Measurements from ENCODE around the gene RPN2. TPM values are rescaled to one million over a fixed set of nuclear protein-coding genes. Genes with fewer than 3 reads are reported as not detected.

The RPN2 gene
- total and polyA plus RNA-seq, 9 of the 15 experiments (the other 6 are each of a cell fraction or from before 2014, with no cell fraction given), result 168 to 548 (median 325) TPM

GRCh38 chr20:37192137-37192854 lies 13.2 kb downstream of the RPN2 start (continued):
- TF ChIP-seq HOXB6 (CRISPR knock-in tag; IDR thresholded peaks at IDR 0.05; ENCODE audit: borderline replicate concordance) (no peak), XRCC3 (IDR thresholded peaks at IDR 0.05) (no peak), TRIM28 (IDR thresholded peaks at IDR 0.05) (no peak), SMARCA5 (IDR thresholded peaks at IDR 0.05) (no peak), ESRRA (IDR thresholded peaks at IDR 0.05; ENCODE audit: borderline replicate concordance, low read depth) (no peak), BCL6 (CRISPR knock-in tag; IDR thresholded peaks at IDR 0.05) (no peak), TAF15 (IDR thresholded peaks at IDR 0.05; ENCODE audit: low read depth, low read length) (no peak), ZNF639 (CRISPR knock-in tag; conservative IDR thresholded peaks at IDR 0.05 in 1 of 2, IDR thresholded peaks at IDR 0.05 in 1 of 2) (no peak), ZNF274 (IDR thresholded peaks at IDR 0.05; ENCODE audit: borderline replicate concordance, low read depth, low read length) (no peak), ILK (tag; IDR thresholded peaks at IDR 0.05; ENCODE audit: borderline replicate concordance, low read depth) (no peak), ZNF699 (CRISPR knock-in tag; IDR thresholded peaks at IDR 0.05; ENCODE audit: insufficient replicate concordance) (no peak), MGA (IDR thresholded peaks at IDR 0.05) (no peak), ZC3H4 (CRISPR knock-in tag; IDR thresholded peaks at IDR 0.05; ENCODE audit: borderline replicate concordance) (no peak), PML (IDR thresholded peaks at IDR 0.05; ENCODE audit: low read length) (no peak), ARNT (IDR thresholded peaks at IDR 0.05) (no peak), SOX6 (IDR thresholded peaks at IDR 0.05) (0 out of 2 replicates have a peak, but pooled peaks have one; percentile 20)
